ENCODE measurements around the gene NPR3. TPM values are rescaled to one million over a fixed set of nuclear protein-coding genes. Genes with fewer than 3 reads are reported as not detected.

Gene NPR3
- total RNA-seq, 1 experiment from 2014 or later, result 0.11 TPM

DNA sequence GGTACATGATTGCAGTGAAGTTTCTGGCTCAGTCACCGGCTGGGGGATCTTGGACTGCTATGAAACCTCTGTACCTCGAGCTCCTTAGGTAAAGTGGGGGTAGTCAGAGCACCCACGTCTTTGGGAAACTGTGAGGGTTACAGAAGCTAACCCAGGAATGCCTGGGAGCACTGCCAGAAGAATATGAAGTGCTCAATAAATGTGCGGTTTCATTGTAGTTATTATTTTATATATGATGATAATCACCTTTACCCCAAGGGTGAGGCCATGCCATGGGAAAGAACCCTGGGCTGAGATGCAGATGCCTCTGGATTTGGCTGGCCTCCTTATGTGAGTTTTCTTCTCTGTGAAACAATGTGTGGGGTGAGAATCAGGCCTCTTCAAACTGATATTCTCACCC lies 3.7 kb downstream of the NPR3 start:
- Histone ChIP-seq H3K4me3 (ENCODE audit: low read depth, low read length) (no peak overlapping the region), H3K4me1 (no peaks in the 10 kb centered on the region), H3K9me3 (no peaks in the 10 kb centered on the region), H3K36me3 (ENCODE audit: control insufficient read depth, insufficient read depth, low read length) (no peaks in the 10 kb centered on the region), H3K27me3 (replicated peaks; ENCODE audit: control insufficient read depth, insufficient read depth, low read length) (no peaks in the 10 kb centered on the region)
- no peak for DNase-seq
- POLR2A ChIA-PET, result no interaction called here
- no TSS peak for BruUV-seq (replicated peaks)
- CTCF ChIA-PET, result no interaction called here
- Mint-ChIP-seq H3K4me1 (ENCODE audit: low read depth, unreplicated experiment) (no peaks in the 10 kb centered on the region), H3K27ac (ENCODE audit: unreplicated experiment) (no peak overlapping the region), H3K36me3 (ENCODE audit: insufficient read depth, unreplicated experiment) (peaks cover 6% of the 10 kb centered on the region), H3K4me3 (ENCODE audit: unreplicated experiment) (no peak overlapping the region), H3K9me3 (ENCODE audit: unreplicated experiment) (no peaks in the 10 kb centered on the region), H3K27me3 (ENCODE audit: insufficient read depth, unreplicated experiment) (peaks cover 3% of the 10 kb centered on the region)
- TF ChIP-seq, protein P1, sequence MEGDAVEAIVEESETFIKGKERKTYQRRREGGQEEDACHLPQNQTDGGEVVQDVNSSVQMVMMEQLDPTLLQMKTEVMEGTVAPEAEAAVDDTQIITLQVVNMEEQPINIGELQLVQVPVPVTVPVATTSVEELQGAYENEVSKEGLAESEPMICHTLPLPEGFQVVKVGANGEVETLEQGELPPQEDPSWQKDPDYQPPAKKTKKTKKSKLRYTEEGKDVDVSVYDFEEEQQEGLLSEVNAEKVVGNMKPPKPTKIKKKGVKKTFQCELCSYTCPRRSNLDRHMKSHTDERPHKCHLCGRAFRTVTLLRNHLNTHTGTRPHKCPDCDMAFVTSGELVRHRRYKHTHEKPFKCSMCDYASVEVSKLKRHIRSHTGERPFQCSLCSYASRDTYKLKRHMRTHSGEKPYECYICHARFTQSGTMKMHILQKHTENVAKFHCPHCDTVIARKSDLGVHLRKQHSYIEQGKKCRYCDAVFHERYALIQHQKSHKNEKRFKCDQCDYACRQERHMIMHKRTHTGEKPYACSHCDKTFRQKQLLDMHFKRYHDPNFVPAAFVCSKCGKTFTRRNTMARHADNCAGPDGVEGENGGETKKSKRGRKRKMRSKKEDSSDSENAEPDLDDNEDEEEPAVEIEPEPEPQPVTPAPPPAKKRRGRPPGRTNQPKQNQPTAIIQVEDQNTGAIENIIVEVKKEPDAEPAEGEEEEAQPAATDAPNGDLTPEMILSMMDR (IDR thresholded peaks at IDR 0.05; ENCODE audit: insufficient read depth in 1 of 2, low read depth in 1 of 2, low read length in 1 of 2, severe bottlenecking in 1 of 2, unreplicated experiment in 1 of 2), result no peak
- intact Hi-C loops (cut with micrococcal nuclease; ENCODE audit: unreplicated experiment), result no loop called here

DNA sequence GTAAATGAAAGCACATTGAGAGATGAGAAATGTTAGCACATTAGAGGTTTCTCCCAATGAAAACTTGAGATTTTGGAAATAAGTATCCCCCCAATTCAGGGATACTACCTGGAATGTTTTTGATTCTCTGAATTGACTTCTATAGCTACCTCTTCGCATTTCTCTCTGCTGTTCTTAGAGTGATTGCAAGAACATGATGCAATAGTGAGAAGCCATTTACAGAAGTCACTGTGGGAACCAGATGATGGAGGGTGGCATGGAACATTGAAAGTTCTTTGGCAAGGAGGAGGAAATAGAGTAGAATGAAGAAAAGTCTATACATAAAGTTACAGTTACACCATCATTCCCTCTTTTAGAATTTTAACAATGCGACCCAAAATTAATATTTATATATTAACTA lies 9.2 kb downstream of the NPR3 start:
- peaks cover 9% of the 10 kb centered on the region for H3K27me3 Mint-ChIP-seq (ENCODE audit: insufficient read depth, unreplicated experiment)
- H3K4me3 Mint-ChIP-seq (ENCODE audit: unreplicated experiment), result no peak overlapping the region
- no TSS peak for BruUV-seq (replicated peaks)
- intact Hi-C loops (cut with micrococcal nuclease; ENCODE audit: unreplicated experiment), result no loop called here
- no peaks in the 10 kb centered on the region for H3K9me3 ChIP-seq
- H3K27me3 ChIP-seq (replicated peaks; ENCODE audit: control insufficient read depth, insufficient read depth, low read length), result no peaks in the 10 kb centered on the region
- no peak overlapping the region for H3K27ac Mint-ChIP-seq (ENCODE audit: unreplicated experiment)
- H3K9me3 Mint-ChIP-seq (ENCODE audit: unreplicated experiment), result no peaks in the 10 kb centered on the region
- DNase-seq, result no peak
- ChIA-PET POLR2A (no interaction called here), CTCF (no interaction called here)
- no peaks in the 10 kb centered on the region for H3K36me3 Mint-ChIP-seq (ENCODE audit: insufficient read depth, unreplicated experiment)
- no peaks in the 10 kb centered on the region for H3K36me3 ChIP-seq (ENCODE audit: control insufficient read depth, insufficient read depth, low read length)
- TF ChIP-seq, protein P1 (IDR thresholded peaks at IDR 0.05; ENCODE audit: insufficient read depth in 1 of 2, low read depth in 1 of 2, low read length in 1 of 2, severe bottlenecking in 1 of 2, unreplicated experiment in 1 of 2), result no peak
- H3K4me3 ChIP-seq (ENCODE audit: low read depth, low read length), result no peak overlapping the region
- H3K4me1 ChIP-seq, result no peaks in the 10 kb centered on the region
- no peaks in the 10 kb centered on the region for H3K4me1 Mint-ChIP-seq (ENCODE audit: low read depth, unreplicated experiment)

DNA sequence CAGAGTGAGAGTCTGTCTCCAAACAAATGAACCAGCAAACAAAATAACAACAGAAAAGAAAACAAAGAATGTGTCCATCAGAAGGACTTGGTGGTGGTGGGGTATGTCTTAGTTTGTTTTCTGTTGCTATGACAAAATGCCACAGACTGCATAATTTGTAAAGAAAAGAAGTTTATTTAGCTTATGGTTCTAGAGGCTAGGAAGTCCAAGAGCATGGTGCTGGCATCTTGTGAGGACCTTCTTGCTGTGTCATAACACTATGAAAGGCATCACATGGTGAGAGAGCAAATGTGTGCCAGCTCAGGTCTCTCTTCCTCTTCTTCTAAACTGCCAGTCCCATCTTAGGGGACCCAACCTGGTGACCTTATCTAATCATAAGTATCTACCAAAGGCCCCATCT lies 10.5 kb downstream of the NPR3 start:
- BruUV-seq (replicated peaks), result no TSS peak
- no peak overlapping the region for H3K4me3 Mint-ChIP-seq (ENCODE audit: unreplicated experiment)
- H3K9me3 Mint-ChIP-seq (ENCODE audit: unreplicated experiment), result no peaks in the 10 kb centered on the region
- intact Hi-C loops (cut with micrococcal nuclease; ENCODE audit: unreplicated experiment), result no loop called here
- TF ChIP-seq, protein P1 (IDR thresholded peaks at IDR 0.05; ENCODE audit: insufficient read depth in 1 of 2, low read depth in 1 of 2, low read length in 1 of 2, severe bottlenecking in 1 of 2, unreplicated experiment in 1 of 2), result no peak
- H3K9me3 ChIP-seq, result no peaks in the 10 kb centered on the region
- ChIA-PET CTCF (no interaction called here), POLR2A (no interaction called here)
- H3K4me1 ChIP-seq, result no peaks in the 10 kb centered on the region
- no peak overlapping the region for H3K4me3 ChIP-seq (ENCODE audit: low read depth, low read length)
- H3K36me3 ChIP-seq (ENCODE audit: control insufficient read depth, insufficient read depth, low read length), result no peaks in the 10 kb centered on the region
- no peaks in the 10 kb centered on the region for H3K27me3 ChIP-seq (replicated peaks; ENCODE audit: control insufficient read depth, insufficient read depth, low read length)
- DNase-seq, result no peak
- no peaks in the 10 kb centered on the region for H3K36me3 Mint-ChIP-seq (ENCODE audit: insufficient read depth, unreplicated experiment)
- no peaks in the 10 kb centered on the region for H3K4me1 Mint-ChIP-seq (ENCODE audit: low read depth, unreplicated experiment)
- H3K27ac Mint-ChIP-seq (ENCODE audit: unreplicated experiment), result no peak overlapping the region
- peaks cover 11% of the 10 kb centered on the region for H3K27me3 Mint-ChIP-seq (ENCODE audit: insufficient read depth, unreplicated experiment)

Data from Caco-2 (cell line).